ENCODE data around the gene SEC63. TPM values are rescaled to one million over a fixed set of nuclear protein-coding genes. Genes with fewer than 3 reads are reported as not detected.
A peak's percentile ranks its signal among the peaks of the same experiment; 100 is the strongest.

SEC63 gene
- total and polyA plus RNA-seq, 4 donors = 20.7 to 69.4 (median 27.4) TPM

DNA sequence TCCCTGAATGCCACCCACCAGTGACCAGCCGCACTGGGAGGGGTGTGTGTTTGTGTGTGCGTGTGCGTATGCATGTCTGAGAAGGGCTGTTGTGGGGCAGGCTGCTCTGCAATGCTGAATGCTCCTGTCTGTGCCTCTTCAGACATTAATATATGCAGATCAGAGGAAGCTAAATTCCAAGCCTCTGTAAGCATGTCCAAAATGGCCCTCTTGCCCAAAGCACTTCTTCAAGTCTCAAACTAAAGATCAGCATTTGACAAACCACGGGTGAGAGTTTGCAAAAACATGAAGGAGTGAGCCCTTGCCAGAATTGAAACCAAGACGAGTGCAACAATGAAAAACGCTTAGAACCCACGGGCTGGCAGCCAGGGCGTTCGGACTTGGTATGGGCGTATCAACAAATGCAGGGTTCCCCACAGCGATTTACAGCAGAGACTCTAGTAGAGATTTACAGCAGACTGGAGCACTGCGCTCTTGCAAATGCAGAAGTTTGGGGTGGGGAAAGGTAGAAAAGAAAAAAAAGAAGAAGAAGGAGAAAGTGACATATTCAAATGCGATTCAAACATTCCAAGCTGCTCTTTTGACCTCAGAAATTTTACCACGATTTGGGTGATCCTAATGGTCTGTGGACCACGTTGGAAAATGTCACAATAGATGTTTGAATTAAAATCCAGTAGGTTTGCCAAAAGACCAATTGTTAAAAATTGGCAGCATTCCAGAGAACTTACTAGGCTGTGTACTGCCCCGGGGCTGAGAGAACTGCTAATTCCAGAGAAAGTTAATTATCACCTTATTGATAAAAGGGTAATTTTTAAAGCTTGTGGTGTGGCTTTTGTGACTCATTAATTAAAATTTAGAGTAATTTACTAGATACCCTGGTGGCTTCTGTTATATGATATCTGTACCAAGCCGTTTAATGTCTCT, 137.4 kb downstream of the SEC63 start (continued):
- TF ChIP-seq CTCF (IDR thresholded peaks at IDR 0.05; ENCODE audit: low read depth, low read length, missing input control) (no peak), REST (IDR thresholded peaks at IDR 0.05) (no peak), SP1 (IDR thresholded peaks at IDR 0.05) (peak; percentile 12), JUND (IDR thresholded peaks at IDR 0.05) (no peak), FOXA2 (IDR thresholded peaks at IDR 0.05) (no peak), FOXA1 (IDR thresholded peaks at IDR 0.05) (no peak), YY1 (IDR thresholded peaks at IDR 0.05) (peak; percentile 43), NR2F2 (IDR thresholded peaks at IDR 0.05) (no peak)

GRCh38 chr6:107819964-107820337, 138.1 kb downstream of the SEC63 start:
- peaks cover 25 to 66% (median 50%) of the 10 kb centered on the region in 4 donors for H3K4me1 ChIP-seq (ENCODE audit: control insufficient read depth in 4 of 4, insufficient read depth in 4 of 4, low read length in 3 of 4)
- DNase-seq (ENCODE audit: low spot score) = no peak
- no peaks in the 10 kb centered on the region for H3K27me3 ChIP-seq (ENCODE audit: control insufficient read depth in 4 of 4, insufficient read depth in 4 of 4, low read length in 3 of 4)
- no peaks in the 10 kb centered on the region for H3K36me3 ChIP-seq (ENCODE audit: control insufficient read depth in 4 of 4, insufficient read depth in 3 of 4, low read depth in 1 of 4, low read length in 3 of 4)
- no peak overlapping the region for H3K9ac ChIP-seq (ENCODE audit: low read depth in 1 of 2, low read length in 2 of 2)
- H3K4me3 ChIP-seq (ENCODE audit: low read depth in 1 of 3, low read length in 3 of 3) = no peak overlapping the region
- 65% methylated on average over 5 of the region's 5 CpGs for WGBS
- peak overlapping the region in 1 of 2 donors; percentile 29 for H3K27ac ChIP-seq (ENCODE audit: low read depth in 1 of 2, low read length in 2 of 2)
- TF ChIP-seq YY1 (IDR thresholded peaks at IDR 0.05) = no peak
- no peak for TF ChIP-seq CTCF (IDR thresholded peaks at IDR 0.05; ENCODE audit: low read depth, low read length, missing input control)
- no peak for TF ChIP-seq RXRA (IDR thresholded peaks at IDR 0.05)
- no peak for TF ChIP-seq HNF4G (IDR thresholded peaks at IDR 0.05)
- no peak for TF ChIP-seq REST (IDR thresholded peaks at IDR 0.05)
- TF ChIP-seq, protein P1, sequence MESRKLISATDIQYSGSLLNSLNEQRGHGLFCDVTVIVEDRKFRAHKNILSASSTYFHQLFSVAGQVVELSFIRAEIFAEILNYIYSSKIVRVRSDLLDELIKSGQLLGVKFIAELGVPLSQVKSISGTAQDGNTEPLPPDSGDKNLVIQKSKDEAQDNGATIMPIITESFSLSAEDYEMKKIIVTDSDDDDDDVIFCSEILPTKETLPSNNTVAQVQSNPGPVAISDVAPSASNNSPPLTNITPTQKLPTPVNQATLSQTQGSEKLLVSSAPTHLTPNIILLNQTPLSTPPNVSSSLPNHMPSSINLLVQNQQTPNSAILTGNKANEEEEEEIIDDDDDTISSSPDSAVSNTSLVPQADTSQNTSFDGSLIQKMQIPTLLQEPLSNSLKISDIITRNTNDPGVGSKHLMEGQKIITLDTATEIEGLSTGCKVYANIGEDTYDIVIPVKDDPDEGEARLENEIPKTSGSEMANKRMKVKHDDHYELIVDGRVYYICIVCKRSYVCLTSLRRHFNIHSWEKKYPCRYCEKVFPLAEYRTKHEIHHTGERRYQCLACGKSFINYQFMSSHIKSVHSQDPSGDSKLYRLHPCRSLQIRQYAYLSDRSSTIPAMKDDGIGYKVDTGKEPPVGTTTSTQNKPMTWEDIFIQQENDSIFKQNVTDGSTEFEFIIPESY (IDR thresholded peaks at IDR 0.05) = no peak
- no peak for TF ChIP-seq HNF4A (conservative IDR thresholded peaks at IDR 0.05)
- TF ChIP-seq, protein P2, sequence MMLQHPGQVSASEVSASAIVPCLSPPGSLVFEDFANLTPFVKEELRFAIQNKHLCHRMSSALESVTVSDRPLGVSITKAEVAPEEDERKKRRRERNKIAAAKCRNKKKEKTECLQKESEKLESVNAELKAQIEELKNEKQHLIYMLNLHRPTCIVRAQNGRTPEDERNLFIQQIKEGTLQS (IDR thresholded peaks at IDR 0.05) = no peak
- TF ChIP-seq TAF1 (conservative IDR thresholded peaks at IDR 0.05) = no peak
- TF ChIP-seq JUND (IDR thresholded peaks at IDR 0.05) = no peak
- TF ChIP-seq SP1 (IDR thresholded peaks at IDR 0.05) = no peak
- no peak for TF ChIP-seq EGR1 (IDR thresholded peaks at IDR 0.05; ENCODE audit: low read depth in 2 of 2)
- H3K9me3 ChIP-seq (ENCODE audit: control insufficient read depth in 4 of 4, low read length in 3 of 4) = no peaks in the 10 kb centered on the region

Data from liver (tissue), 9 donors.